Activated T-cell treated with anti-CD3 and anti-CD28 coated beads for 48 hours (primary cell): Measurements from ENCODE around the gene KAT8.

Experiments
- DNase-seq: peaks from one replicate; pipeline ENCODE4 v3.0.0-alpha.2; 2020; ENCODE audit warnings: low read depth

The KAT8 gene

DNA sequence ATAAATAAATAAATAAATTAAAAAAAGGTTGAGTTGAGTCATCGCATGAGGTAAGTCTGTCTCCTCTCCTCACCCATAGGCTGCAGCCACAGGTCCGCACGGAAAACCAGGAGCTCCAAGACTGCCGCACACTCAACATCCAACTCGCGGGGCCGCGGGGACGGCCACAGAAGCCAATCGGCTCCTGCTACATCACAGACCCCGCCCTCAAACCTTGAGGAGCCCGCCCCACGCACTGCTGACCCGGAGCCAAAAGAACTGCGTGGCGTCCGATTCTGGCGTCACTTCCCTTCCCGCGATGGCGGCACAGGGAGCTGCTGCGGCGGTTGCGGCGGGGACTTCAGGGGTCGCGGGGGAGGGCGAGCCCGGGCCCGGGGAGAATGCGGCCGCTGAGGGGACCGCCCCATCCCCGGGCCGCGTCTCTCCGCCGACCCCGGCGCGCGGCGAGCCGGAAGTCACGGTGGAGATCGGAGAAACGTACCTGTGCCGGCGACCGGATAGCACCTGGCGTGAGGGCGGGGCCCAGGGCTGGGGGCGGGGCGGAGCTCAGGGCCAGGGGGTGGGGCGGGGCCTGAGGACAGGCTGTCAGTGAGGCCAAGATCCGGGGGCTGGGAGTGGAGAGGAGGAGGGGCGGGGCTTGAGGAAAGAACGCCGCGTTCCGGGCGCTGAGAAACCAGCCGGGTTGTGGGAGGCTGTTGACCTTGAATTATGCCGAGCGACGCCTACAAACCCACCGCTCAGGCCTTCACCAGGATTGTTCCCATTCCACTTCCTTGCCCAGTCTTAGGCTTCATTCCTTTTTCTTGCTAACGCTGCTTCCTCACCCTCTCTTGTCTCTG lies at the start of gene KAT8:
Gene KAT8, plus strand, starts transcription at position 281 of the 839 bp plus-strand sequence. Its CDS starts 18 bp downstream, at position 299.
- peak; percentile 95 for DNase-seq

GRCh38 chr16:31071861-31072260 lies 45.6 kb upstream of the KAT8 start:
- DNase-seq: no peak

GRCh38 chr16:31072540-31073141 lies 44.8 kb upstream of the KAT8 start:
- no peak for DNase-seq

GRCh38 chr16:31073142-31073969 lies 44.1 kb upstream of the KAT8 start:
- peak; percentile 86 for DNase-seq

GRCh38 chr16:31073970-31074813 lies 43.3 kb upstream of the KAT8 start, which contains the start of the genes ZNF646 and ZNF668:
Gene ZNF646 (plus strand): TSS chr16:31074422. CDS start chr16:31076325, 1,903 bp downstream.
Gene ZNF668 (minus strand): TSS chr16:31074240. CDS start chr16:31064459, 9,781 bp downstream.
- peak; percentile 96 for DNase-seq

GRCh38 chr16:31074814-31075183 lies 42.7 kb upstream of the KAT8 start:
- no peak for DNase-seq

DNA sequence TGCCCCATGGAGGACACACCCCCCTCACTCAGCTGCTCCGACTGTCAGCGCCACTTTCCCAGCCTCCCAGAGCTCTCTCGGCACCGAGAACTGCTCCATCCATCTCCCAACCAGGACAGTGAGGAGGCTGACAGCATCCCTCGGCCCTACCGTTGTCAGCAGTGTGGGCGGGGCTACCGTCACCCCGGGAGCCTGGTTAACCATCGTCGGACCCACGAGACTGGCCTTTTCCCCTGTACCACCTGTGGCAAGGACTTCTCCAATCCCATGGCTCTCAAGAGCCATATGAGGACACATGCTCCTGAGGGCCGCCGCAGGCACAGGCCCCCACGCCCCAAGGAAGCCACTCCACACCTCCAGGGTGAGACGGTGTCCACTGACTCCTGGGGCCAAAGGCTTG lies 41.1 kb upstream of the KAT8 start:
- no peak for DNase-seq

- no peak for DNase-seq
These were observed 40.4 kb upstream of the KAT8 start for GRCh38 chr16:31077024-31077423.

DNA sequence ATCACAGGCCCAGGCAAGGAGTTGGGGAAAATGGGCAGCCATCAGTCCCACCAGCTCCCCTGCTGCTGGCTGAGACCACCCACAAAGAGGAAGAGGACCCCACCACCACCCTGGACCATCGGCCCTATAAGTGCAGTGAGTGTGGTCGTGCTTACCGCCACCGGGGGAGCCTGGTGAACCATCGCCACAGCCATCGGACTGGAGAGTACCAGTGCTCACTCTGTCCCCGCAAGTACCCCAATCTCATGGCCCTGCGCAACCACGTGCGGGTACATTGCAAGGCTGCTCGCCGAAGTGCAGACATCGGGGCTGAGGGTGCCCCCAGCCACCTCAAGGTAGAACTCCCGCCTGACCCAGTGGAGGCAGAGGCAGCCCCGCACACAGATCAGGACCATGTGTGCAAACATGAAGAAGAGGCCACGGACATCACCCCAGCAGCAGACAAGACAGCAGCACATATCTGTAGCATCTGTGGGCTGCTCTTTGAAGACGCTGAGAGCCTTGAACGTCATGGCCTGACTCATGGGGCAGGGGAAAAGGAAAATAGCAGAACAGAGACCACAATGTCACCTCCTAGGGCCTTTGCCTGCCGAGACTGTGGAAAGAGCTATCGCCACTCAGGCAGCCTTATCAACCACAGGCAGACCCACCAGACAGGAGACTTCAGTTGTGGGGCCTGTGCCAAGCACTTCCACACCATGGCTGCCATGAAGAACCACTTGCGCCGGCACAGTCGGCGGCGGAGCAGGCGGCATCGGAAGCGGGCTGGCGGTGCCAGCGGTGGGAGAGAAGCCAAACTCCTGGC lies 39.7 kb upstream of the KAT8 start:
- DNase-seq: no peak

DNA sequence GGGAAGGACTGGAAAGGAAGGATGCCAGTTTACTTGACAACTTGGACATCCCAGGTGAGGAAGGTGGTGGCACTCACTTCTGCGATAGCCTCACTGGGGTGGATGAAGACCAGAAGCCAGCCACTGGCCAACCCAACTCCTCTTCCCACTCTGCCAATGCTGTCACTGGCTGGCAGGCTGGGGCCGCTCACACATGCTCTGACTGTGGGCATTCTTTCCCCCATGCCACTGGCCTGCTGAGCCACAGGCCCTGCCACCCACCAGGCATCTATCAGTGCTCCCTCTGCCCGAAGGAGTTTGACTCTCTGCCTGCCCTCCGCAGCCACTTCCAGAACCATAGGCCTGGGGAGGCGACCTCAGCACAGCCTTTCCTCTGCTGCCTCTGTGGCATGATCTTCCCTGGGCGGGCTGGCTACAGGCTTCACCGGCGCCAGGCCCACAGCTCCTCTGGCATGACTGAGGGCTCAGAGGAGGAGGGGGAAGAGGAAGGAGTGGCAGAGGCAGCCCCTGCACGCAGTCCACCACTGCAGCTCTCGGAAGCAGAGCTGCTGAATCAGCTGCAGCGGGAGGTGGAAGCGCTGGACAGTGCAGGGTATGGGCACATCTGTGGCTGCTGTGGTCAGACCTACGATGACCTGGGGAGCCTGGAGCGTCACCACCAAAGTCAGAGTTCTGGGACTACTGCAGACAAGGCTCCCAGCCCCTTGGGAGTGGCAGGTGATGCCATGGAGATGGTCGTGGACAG lies 38.7 kb upstream of the KAT8 start:
- no peak for DNase-seq

DNA sequence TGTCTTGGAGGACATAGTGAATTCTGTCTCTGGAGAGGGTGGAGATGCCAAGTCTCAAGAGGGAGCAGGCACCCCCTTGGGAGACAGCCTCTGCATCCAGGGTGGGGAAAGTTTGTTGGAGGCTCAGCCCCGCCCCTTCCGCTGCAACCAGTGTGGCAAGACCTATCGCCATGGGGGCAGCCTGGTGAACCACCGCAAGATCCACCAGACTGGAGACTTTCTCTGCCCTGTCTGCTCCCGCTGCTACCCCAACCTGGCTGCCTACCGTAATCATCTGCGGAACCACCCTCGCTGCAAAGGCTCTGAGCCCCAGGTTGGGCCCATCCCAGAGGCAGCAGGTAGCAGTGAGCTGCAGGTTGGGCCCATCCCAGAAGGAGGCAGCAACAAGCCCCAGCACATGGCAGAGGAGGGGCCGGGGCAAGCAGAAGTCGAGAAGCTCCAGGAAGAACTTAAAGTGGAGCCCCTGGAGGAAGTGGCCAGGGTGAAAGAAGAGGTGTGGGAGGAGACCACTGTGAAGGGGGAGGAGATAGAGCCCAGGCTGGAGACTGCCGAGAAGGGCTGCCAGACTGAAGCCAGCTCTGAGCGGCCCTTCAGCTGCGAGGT lies 38.0 kb upstream of the KAT8 start:
- DNase-seq: no peak

DNA sequence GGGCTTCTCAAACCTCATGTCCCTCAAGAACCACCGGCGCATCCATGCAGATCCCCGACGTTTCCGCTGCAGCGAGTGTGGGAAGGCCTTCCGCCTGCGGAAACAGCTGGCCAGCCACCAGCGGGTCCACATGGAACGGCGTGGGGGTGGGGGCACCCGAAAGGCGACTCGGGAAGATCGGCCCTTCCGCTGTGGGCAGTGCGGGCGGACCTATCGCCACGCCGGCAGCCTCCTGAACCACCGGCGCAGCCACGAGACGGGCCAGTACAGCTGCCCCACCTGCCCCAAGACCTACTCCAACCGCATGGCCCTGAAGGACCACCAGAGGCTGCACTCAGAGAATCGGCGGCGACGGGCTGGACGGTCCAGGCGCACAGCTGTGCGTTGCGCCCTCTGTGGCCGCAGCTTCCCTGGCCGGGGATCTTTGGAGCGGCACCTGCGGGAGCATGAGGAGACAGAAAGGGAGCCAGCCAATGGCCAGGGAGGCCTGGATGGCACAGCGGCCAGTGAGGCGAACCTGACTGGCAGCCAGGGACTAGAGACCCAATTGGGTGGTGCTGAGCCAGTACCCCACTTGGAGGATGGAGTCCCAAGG lies 37.3 kb upstream of the KAT8 start:
- no peak for DNase-seq

- DNase-seq: no peak
These were observed 36.6 kb upstream of the KAT8 start for GRCh38 chr16:31080756-31081419.

GRCh38 chr16:31081428-31082351 lies 35.8 kb upstream of the KAT8 start:
- DNase-seq: no peak

- no peak for DNase-seq
These were observed 35.0 kb upstream of the KAT8 start for GRCh38 chr16:31082368-31083045.

DNA sequence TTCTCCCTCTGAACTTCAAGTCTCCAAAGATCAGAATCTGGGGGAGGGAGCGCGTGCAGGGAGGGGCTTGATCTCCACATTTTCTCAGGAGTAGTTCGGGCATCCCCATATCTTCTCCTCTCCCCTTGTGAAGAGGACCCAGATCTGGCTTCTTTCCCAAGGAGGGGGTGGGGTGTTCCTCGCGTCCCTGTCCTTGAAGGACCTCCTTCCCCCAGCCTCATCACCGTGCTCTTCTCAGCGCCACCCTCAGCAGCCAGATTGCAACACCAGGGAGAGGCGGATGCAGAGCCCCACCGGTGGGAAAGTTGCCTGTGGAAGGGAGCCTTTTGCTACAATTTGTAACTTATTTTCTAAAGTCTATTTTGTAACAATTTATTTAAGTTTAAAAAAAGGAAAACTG lies 34.4 kb upstream of the KAT8 start:
- no peak for DNase-seq

GRCh38 chr16:31083556-31083955 lies 33.9 kb upstream of the KAT8 start:
- DNase-seq: no peak
